ENCODE data around the gene CELA2A.
"Not testable (repeated sequence)": the region's sequence is repeated elsewhere in the genome, so short reads cannot be mapped to it uniquely, and the experiment has no call there.

CELA2A gene

DNA sequence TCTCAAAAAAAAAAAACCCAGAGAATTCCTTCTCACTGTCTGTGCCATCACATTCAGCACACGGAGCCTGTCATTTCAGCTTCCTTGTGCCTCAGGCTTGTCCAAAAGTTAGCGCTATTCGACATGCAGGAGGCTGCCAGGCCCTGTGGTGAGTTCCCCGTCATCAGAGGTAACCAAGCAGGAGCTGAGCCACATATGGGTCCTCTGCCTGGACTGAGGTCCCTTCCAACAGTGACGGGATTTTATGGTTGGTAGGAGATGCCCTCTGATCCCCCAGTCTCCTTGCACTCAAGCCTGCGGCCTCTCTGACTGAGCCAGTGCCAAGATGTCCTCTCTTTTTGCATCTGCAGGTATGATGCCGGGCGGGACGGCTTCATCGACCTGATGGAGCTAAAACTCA, 31.0 kb upstream of the CELA2A start:
- no peak for DNase-seq

DNA sequence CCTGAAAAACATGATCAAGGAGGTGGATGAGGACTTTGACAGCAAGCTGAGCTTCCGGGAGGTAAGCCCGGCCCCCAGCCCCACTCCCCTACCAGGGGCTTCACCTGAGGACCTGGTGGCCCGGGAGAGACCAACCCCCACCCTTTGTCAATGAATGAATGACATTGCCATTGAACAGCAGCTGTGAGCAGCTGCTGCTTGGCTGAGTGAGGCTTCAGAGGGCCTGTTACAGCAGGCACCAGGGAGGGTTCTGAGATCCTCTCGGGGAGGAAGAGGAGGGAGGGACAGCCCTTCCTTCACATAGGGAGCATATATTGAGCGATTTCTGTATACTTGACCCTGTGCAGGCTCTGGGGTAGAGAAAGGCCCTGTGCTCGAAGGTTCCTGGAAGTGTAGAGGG, 30.6 kb upstream of the CELA2A start:
- DNase-seq, result no peak

- no peak for DNase-seq
These were observed 29.8 kb upstream of the CELA2A start for GRCh38 chr1:15426492-15427279.

DNA sequence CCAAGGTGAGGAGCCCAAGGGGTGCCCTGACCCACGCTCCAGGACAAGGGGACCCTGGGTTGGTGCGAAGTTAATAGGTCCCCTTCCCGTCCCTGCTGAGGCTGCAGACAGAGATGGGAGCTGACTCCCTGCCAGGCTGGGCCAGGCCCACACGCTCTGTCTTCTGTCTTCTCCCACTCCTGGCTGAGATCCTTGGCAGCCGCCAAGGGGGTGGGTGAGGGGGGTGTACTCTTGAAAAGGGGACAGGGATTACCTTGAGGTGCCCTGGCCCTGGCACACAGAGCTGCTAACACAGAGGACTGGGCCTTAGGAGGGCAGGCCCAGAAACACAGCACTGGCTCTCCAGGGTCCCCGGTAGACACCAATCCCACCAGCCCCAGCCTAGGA, 29.3 kb upstream of the CELA2A start:
- DNase-seq, result no peak

DNA sequence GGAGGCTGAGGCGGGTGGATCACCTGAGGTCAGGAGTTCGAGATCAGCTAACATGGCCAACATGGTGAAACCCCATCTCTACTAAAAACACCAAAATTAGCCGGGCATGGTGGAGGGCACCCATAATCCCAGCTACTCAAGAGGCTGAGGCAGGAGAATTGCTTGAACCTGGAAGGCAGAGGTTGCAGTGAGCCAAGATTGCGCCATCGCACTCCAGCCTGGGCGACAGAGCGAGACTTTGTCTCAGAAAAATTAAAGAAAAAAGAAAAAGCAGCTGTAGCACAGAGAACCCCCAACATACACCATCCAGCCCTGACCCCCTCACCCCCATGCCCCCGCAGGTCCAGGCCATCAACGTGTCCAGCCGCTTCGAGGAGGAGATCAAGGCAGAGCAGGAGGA, 28.3 kb upstream of the CELA2A start:
- not testable (repeated sequence) for DNase-seq

- no peak for DNase-seq
These were observed 27.6 kb upstream of the CELA2A start for GRCh38 chr1:15428815-15429435.

DNA sequence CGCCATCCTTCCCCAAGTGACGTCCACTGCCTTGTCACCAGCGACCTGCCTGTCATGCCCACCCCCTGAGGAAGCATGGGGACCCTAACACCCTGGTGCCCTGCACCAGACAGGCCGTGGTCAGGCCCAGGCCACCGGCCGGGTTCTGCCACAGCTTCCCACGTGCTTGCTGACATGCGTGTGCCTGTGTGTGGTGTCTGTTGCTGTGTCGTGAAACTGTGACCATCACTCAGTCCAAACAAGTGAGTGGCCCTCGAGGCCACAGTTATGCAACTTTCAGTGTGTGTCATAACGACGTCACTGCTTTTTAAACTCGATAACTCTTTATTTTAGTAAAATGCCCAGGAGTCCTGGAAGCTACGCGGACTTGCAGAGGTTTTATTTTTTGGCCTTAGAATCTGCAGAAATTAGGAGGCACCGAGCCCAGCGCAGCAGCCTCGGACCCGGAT, 26.8 kb upstream of the CELA2A start:
- no peak for DNase-seq

- DNase-seq, result peak; percentile 83
These were observed 25.6 kb upstream of the CELA2A start for GRCh38 chr1:15430787-15431570.

DNA sequence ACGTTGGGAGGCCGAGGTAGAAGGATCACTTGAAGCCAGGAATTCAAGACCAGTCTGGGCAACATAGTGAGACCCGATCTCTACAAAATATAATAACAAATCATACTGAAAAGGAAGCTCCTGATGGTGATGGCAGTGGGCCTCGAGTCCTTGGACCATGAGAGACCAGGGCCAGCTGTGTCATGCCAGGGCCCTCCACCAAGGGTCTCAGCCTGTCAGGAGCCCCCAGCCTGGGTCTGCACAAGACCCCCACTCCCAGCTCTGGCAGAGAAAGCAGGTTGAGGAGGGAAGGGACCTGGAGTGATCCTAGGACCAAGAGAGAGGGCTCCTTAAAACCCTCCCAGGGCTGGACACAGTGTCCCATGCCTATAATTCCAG, 25.0 kb upstream of the CELA2A start:
- no peak for DNase-seq

GRCh38 chr1:15432324-15432723, 24.2 kb upstream of the CELA2A start:
- no peak for DNase-seq

GRCh38 chr1:15433471-15433870, 23.1 kb upstream of the CELA2A start:
- no peak for DNase-seq

DNA sequence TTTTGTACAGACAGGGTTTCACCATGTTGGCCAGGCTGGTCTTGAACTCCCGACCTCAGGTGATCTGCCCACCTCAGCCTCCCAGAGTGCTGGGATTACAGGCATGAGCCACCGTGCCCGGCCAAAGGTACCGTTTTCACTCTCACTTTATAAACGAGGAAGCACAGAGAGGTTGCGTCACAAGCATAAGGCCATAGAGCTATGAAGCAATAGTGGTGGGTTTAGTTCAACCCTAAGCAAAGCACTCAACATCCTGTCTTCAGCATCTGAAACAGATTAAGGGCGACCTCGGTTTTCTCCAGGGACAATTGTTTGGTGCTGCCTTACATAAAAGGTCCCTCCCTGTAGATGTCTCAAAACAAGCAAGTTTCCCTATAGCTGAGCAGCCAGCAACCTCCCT, 21.8 kb upstream of the CELA2A start:
- not testable (repeated sequence) for DNase-seq

- no peak for DNase-seq
These were observed 21.1 kb upstream of the CELA2A start for GRCh38 chr1:15435239-15436077.

DNA sequence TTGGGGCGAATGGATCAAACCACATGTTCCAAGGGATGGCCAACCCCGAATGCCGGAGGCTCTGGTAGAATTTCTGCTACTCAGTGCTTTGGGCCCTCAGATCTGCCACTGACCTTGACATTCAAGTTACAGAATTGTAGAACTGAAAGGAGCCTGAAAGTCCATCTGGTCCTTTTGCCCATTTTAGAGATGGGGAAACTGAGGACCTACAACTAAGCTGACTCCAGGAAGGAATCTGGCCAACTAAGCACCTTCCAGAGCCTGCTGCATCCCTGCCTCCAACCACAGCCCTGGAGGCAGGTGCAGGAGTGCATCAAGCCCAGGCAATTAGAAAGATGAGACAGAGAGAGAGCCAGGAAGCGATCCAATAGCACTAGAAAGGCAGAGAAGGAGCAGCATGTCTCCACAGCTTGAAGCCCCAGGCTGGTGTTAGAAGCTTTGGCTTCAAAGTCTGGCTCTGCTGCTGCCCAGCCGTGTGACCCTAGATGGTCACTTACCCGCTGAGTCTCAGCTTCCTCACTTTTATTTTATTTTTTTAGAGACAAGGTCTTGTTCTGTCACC, 19.6 kb upstream of the CELA2A start:
- no peak for DNase-seq

DNA sequence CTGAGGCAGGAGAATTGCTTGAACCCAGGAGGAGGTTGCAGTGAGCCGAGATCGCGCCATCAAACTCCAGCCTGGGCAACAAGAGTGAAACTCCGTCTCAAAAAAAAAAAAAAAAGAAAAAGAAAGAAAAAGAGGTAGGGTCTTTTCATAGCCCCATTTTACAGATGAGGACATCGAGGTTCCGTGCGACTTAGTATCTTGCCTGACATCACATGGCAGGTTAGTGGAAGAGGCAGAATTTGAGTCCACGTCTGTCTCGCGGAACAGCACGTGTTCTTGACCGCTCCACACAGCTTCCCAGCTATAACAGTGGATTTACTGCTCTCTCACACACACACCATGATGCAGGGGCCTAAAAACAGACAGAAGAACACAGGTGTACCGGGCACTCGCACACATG, 17.2 kb upstream of the CELA2A start:
- DNase-seq, result no peak

DNA sequence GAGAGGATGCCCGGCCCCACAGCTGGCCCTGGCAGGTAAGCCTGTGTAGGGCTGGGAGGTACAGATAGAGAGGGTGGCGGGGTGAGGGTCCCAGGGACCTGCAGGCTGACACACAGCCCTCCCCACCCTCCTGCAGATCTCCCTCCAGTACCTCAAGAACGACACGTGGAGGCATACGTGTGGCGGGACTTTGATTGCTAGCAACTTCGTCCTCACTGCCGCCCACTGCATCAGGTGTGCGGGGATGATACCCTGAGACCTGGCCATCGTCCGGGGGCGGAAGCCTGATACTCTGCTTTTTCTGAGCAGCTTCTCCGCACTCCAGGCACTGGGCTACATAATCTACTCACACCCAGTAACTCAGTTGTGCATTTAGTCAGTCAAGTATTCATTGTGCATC, 16.2 kb upstream of the CELA2A start:
- no peak for DNase-seq

DNA sequence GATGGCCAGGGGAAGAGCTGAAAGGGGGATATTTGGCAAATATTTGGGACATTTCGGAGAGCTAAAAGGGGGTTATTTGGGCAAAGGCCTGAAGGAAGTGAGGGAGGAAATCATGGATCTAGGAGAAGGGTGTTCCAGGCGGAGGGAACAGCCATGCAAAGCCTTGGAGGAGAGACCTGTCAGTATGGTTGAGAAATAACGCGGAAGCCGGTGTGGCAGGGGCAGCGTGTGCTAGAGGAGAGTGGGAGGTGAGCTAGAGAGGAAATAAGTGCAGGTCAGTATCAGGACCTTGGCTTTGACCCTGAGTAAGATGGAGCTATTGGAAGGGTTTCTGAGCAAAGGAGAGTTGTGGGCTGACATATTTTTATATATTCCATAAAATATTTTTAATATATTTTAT, 15.3 kb upstream of the CELA2A start:
- no peak for DNase-seq

- no peak for DNase-seq
These were observed 14.4 kb upstream of the CELA2A start for GRCh38 chr1:15442119-15442518.

GRCh38 chr1:15442759-15443158, 13.8 kb upstream of the CELA2A start:
- DNase-seq, result no peak

DNA sequence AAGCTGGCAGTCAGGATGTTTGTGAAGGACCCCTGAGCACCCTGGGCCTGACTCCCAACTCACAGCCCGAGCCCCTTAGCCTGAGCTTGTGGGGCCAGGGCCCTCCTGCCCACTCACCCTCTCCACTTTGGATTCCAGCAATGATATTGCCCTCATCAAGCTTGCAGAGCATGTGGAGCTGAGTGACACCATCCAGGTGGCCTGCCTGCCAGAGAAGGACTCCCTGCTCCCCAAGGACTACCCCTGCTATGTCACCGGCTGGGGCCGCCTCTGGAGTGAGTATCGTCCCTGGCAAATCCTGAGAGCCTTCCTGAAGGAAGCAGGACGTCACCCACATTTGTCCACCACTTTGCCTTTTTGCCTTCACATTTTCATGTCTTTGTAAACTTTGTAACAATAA, 13.3 kb upstream of the CELA2A start:
- no peak for DNase-seq

GRCh38 chr1:15444468-15445389, 11.8 kb upstream of the CELA2A start:
- DNase-seq, result no peak
